Upper lobe of right lung (tissue), 1 donor: ENCODE measurements around the gene RC3H2. TPM values are rescaled to one million over a fixed set of nuclear protein-coding genes. Genes with fewer than 3 reads are reported as not detected.
"Not testable (repeated sequence)": the region's sequence is repeated elsewhere in the genome, so short reads cannot be mapped to it uniquely, and the experiment has no call there.

Experiments
- ATAC-seq: fragments of 200-7000 bp; cut with Tn5 transposase; one replicate; pipeline ENCODE4 v1.9.1; 2020; ENCODE audit warnings: mild to moderate bottlenecking, moderate library complexity
- DNase-seq: peaks from one replicate; pipeline ENCODE4 v3.0.0-alpha.2; 2020
- H3K27ac ChIP-seq: fragments of 200-600 bp; one replicate; pipeline ENCODE4 v1.8.0; 2022
- H3K27me3 ChIP-seq: fragments of 200-600 bp; one replicate; pipeline ENCODE4 v1.8.0; 2022; ENCODE audit warnings: mild to moderate bottlenecking
- H3K36me3 ChIP-seq: fragments of 200-600 bp; one replicate; pipeline ENCODE4 v1.8.0; 2022
- H3K4me1 ChIP-seq: fragments of 200-600 bp; one replicate; pipeline ENCODE4 v1.8.0; 2022
- H3K4me3 ChIP-seq: fragments of 200-600 bp; one replicate; pipeline ENCODE4 v1.8.0; 2022; ENCODE audit warnings: mild to moderate bottlenecking
- H3K9me3 ChIP-seq: fragments of 200-600 bp; one replicate; pipeline ENCODE4 v1.8.0; 2022
- CTCF ChIP-seq: fragments of 200-600 bp; IDR thresholded peaks from one replicate; pipeline ENCODE4 v1.8.0; 2022; ENCODE audit warnings: antibody characterized with exemption
- intact Hi-C: fragments of 100-400 bp; cut with DNase I; formaldehyde crosslinking; loops from one replicate; pipeline ENCODE4 v1.11.0; 2022
- total RNA-seq: library from RNA; stranded (reverse); fragmentation: NEBNext Ultra II Directional; extraction: Animal tissue kit (Norgen Biotek cat#: 25700); gene quantifications from one replicate; pipeline ENCODE4 v1.2.1, GENCODE V29; 2021
- donor health status: DM: no; HTN: yes; CAD: no; lungs with severe emphysema.

RC3H2 gene
- total RNA-seq, 1 donor from 2014 or later = 44.3 TPM

- no peak for TF ChIP-seq CTCF
- H3K36me3 ChIP-seq = peaks cover 42% of the 10 kb centered on the region
- peaks cover 27% of the 10 kb centered on the region for H3K4me1 ChIP-seq
- no peak for DNase-seq
- ATAC-seq = no peak
- no peak overlapping the region for H3K4me3 ChIP-seq
- H3K27ac ChIP-seq = no peak overlapping the region
- H3K27me3 ChIP-seq = no peaks in the 10 kb centered on the region
- intact Hi-C loops = no loop called here
- no peaks in the 10 kb centered on the region for H3K9me3 ChIP-seq
Measured at GRCh38 chr9:122897969-122898368, 7.2 kb downstream of the RC3H2 start.

- H3K4me1 ChIP-seq = no peaks in the 10 kb centered on the region
- no peaks in the 10 kb centered on the region for H3K9me3 ChIP-seq
- DNase-seq = no peak
- no peak for ATAC-seq
- no peak overlapping the region for H3K4me3 ChIP-seq
- TF ChIP-seq CTCF = no peak
- no peaks in the 10 kb centered on the region for H3K27me3 ChIP-seq
- intact Hi-C loops = no loop called here
- peaks cover 93% of the 10 kb centered on the region for H3K36me3 ChIP-seq
- no peak overlapping the region for H3K27ac ChIP-seq
Measured at GRCh38 chr9:122888480-122888879, 16.7 kb downstream of the RC3H2 start.

GRCh38 chr9:122883125-122883524 lies 22.0 kb downstream of the RC3H2 start:
- H3K4me1 ChIP-seq = no peaks in the 10 kb centered on the region
- H3K27ac ChIP-seq = no peak overlapping the region
- no peak overlapping the region for H3K4me3 ChIP-seq
- H3K9me3 ChIP-seq = no peaks in the 10 kb centered on the region
- peaks cover 93% of the 10 kb centered on the region for H3K36me3 ChIP-seq
- TF ChIP-seq CTCF = no peak
- ATAC-seq = no peak
- intact Hi-C loops = no loop called here
- DNase-seq = no peak
- H3K27me3 ChIP-seq = no peaks in the 10 kb centered on the region

GRCh38 chr9:122879443-122879842 lies 25.7 kb downstream of the RC3H2 start:
- Histone ChIP-seq H3K27me3 (no peaks in the 10 kb centered on the region), H3K4me3 (no peak overlapping the region), H3K4me1 (no peaks in the 10 kb centered on the region), H3K27ac (no peak overlapping the region), H3K36me3 (peaks cover 99% of the 10 kb centered on the region), H3K9me3 (no peaks in the 10 kb centered on the region)
- DNase-seq = no peak
- intact Hi-C loops = no loop called here
- TF ChIP-seq CTCF = no peak
- ATAC-seq = no peak

GRCh38 chr9:122875523-122875922 lies 29.6 kb downstream of the RC3H2 start:
- no peak for ATAC-seq
- no peaks in the 10 kb centered on the region for H3K27me3 ChIP-seq
- peaks cover 88% of the 10 kb centered on the region for H3K36me3 ChIP-seq
- intact Hi-C loops = no loop called here
- no peaks in the 10 kb centered on the region for H3K9me3 ChIP-seq
- H3K27ac ChIP-seq = no peak overlapping the region
- TF ChIP-seq CTCF = no peak
- no peaks in the 10 kb centered on the region for H3K4me1 ChIP-seq
- no peak for DNase-seq
- H3K4me3 ChIP-seq = no peak overlapping the region

GRCh38 chr9:122867276-122867675 lies 37.9 kb downstream of the RC3H2 start:
- H3K27me3 ChIP-seq, H3K4me1 ChIP-seq, intact Hi-C loops, H3K9me3 ChIP-seq, H3K4me3 ChIP-seq, DNase-seq, H3K27ac ChIP-seq, ATAC-seq: not testable (repeated sequence)
- H3K36me3 ChIP-seq = peaks cover 42% of the 10 kb centered on the region
